SK-N-SH (cell line): ENCODE measurements around the gene GALNT5.
A peak's percentile ranks its signal among the peaks of the same experiment; 100 is the strongest.

ENCODE experiments used
- CHD2 ChIP-seq: fragments of 150-350 bp; IDR thresholded peaks from 2 replicates; pipeline ENCODE4 v1.6.1; 2018; ENCODE audit warnings: low read length; ENCODE audit not compliant: partially characterized antibody
- EP300 ChIP-seq, 2 experiments: IDR thresholded peaks; 2 replicates each; pipeline versions ENCODE4 v1.4.0 to v1.6.1; 2012; ENCODE audit warnings: borderline replicate concordance in 1 of 2, low read depth in 1 of 2, low read length in 1 of 2
- EZH2phosphoT487 ChIP-seq: fragments of 200-600 bp; sonication (generic); IDR thresholded peaks from 2 replicates; pipeline ENCODE4 v1.6.1; 2017; ENCODE audit warnings: low read depth, mixed run types, mild to moderate bottlenecking, antibody characterized with exemption, moderate library complexity, borderline replicate concordance
- FOXM1 ChIP-seq: IDR thresholded peaks from 2 replicates; pipeline ENCODE4 v1.4.0; 2012; ENCODE audit warnings: low read depth, mild to moderate bottlenecking
- MXI1 ChIP-seq: IDR thresholded peaks from 2 replicates; pipeline ENCODE4 v1.6.1; 2012; ENCODE audit warnings: mild to moderate bottlenecking, low read depth, low read length, improper control_type of control experiment
- RAD21 ChIP-seq: IDR thresholded peaks from 2 replicates; pipeline ENCODE4 v1.6.1; 2012; ENCODE audit warnings: mild to moderate bottlenecking, low read length
- RCOR1 ChIP-seq: fragments of 150-350 bp; IDR thresholded peaks from 2 replicates; pipeline ENCODE4 v1.6.1; 2017; ENCODE audit warnings: antibody characterized with exemption, low read length
- REST ChIP-seq: IDR thresholded peaks from 2 replicates; pipeline ENCODE4 v1.6.1; 2012; ENCODE audit warnings: mild to moderate bottlenecking, low read depth, low read length, moderate library complexity
- RFX5 ChIP-seq: IDR thresholded peaks from 2 replicates; pipeline ENCODE4 v1.6.1; 2012; ENCODE audit warnings: mild to moderate bottlenecking, improper control_type of control experiment, low read length
- SMC3 ChIP-seq: IDR thresholded peaks from 2 replicates; pipeline ENCODE4 v1.6.1; 2012; ENCODE audit warnings: low read depth, low read length, improper control_type of control experiment
- TEAD4 ChIP-seq: IDR thresholded peaks from 2 replicates; pipeline ENCODE4 v1.4.0; 2012; ENCODE audit warnings: mild to moderate bottlenecking, borderline replicate concordance; ENCODE audit not compliant: insufficient read depth
- YY1 ChIP-seq: IDR thresholded peaks from 2 replicates; pipeline ENCODE4 v1.4.0; 2012; ENCODE audit warnings: low read depth, mild to moderate bottlenecking
- ZBTB33 ChIP-seq: IDR thresholded peaks from 2 replicates; pipeline ENCODE4 v1.4.0; 2012; ENCODE audit warnings: low read depth, borderline replicate concordance
- TF ChIP-seq, protein P1 (sequence below): fragments of 200-600 bp; sonication (generic); IDR thresholded peaks from 2 replicates; pipeline ENCODE4 v1.6.1; 2017; ENCODE audit warnings: antibody characterized with exemption, mild to moderate bottlenecking, moderate library complexity

GRCh38 chr2:157327621-157328500 lies 70.4 kb downstream of the GALNT5 start:
- TF ChIP-seq, protein P1, sequence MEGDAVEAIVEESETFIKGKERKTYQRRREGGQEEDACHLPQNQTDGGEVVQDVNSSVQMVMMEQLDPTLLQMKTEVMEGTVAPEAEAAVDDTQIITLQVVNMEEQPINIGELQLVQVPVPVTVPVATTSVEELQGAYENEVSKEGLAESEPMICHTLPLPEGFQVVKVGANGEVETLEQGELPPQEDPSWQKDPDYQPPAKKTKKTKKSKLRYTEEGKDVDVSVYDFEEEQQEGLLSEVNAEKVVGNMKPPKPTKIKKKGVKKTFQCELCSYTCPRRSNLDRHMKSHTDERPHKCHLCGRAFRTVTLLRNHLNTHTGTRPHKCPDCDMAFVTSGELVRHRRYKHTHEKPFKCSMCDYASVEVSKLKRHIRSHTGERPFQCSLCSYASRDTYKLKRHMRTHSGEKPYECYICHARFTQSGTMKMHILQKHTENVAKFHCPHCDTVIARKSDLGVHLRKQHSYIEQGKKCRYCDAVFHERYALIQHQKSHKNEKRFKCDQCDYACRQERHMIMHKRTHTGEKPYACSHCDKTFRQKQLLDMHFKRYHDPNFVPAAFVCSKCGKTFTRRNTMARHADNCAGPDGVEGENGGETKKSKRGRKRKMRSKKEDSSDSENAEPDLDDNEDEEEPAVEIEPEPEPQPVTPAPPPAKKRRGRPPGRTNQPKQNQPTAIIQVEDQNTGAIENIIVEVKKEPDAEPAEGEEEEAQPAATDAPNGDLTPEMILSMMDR = peak; percentile 89
- TF ChIP-seq EZH2phosphoT487 (no peak), EP300 (IDR thresholded peaks at IDR 0.05; ENCODE audit: borderline replicate concordance in 1 of 2, low read depth in 1 of 2, low read length in 1 of 2) (no peak), SMC3 (peak; percentile 48), RCOR1 (no peak), RAD21 (peak; percentile 57), MXI1 (no peak), TEAD4 (no peak), REST (no peak), CHD2 (no peak), RFX5 (no peak), FOXM1 (no peak), YY1 (no peak), ZBTB33 (no peak)
